Measurements from ENCODE around the gene ZNF862. TPM values are rescaled to one million over a fixed set of nuclear protein-coding genes. Genes with fewer than 3 reads are reported as not detected.

Gene ZNF862
- total and polyA plus RNA-seq, 2 experiments from 2014 or later = 0.94 to 2.3 TPM

DNA sequence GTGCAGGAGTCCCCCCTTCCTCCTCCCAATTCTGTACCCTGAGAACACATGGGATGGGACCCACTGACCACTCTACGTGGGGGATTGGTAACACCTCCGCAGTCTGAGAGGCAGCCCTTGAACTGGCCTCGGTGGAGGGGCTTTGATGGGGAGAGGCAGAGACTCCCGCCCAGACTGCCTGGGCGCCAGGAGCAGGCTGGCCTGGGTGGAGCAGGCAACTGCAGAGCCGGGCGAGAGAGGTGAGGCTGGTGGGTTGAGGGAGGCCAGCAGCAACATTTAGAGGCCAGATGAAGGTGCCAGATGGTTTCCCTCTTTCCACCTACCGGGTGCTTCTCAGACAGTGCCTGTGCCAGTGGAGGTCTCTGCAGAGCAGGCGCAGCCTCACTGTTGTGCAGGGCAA lies 34.1 kb upstream of the ZNF862 start (continued):
- TF ChIP-seq, protein P1, sequence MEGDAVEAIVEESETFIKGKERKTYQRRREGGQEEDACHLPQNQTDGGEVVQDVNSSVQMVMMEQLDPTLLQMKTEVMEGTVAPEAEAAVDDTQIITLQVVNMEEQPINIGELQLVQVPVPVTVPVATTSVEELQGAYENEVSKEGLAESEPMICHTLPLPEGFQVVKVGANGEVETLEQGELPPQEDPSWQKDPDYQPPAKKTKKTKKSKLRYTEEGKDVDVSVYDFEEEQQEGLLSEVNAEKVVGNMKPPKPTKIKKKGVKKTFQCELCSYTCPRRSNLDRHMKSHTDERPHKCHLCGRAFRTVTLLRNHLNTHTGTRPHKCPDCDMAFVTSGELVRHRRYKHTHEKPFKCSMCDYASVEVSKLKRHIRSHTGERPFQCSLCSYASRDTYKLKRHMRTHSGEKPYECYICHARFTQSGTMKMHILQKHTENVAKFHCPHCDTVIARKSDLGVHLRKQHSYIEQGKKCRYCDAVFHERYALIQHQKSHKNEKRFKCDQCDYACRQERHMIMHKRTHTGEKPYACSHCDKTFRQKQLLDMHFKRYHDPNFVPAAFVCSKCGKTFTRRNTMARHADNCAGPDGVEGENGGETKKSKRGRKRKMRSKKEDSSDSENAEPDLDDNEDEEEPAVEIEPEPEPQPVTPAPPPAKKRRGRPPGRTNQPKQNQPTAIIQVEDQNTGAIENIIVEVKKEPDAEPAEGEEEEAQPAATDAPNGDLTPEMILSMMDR (conservative IDR thresholded peaks at IDR 0.05; ENCODE audit: low read depth in 2 of 2) = no peak
- no peak for TF ChIP-seq ZNF331 (CRISPR knock-in tag; IDR thresholded peaks at IDR 0.05; ENCODE audit: low read depth)
- TF ChIP-seq, protein P2, sequence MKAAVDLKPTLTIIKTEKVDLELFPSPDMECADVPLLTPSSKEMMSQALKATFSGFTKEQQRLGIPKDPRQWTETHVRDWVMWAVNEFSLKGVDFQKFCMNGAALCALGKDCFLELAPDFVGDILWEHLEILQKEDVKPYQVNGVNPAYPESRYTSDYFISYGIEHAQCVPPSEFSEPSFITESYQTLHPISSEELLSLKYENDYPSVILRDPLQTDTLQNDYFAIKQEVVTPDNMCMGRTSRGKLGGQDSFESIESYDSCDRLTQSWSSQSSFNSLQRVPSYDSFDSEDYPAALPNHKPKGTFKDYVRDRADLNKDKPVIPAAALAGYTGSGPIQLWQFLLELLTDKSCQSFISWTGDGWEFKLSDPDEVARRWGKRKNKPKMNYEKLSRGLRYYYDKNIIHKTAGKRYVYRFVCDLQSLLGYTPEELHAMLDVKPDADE (IDR thresholded peaks at IDR 0.05) = no peak
- no peak for TF ChIP-seq ZNF114 (CRISPR knock-in tag; IDR thresholded peaks at IDR 0.05)

DNA sequence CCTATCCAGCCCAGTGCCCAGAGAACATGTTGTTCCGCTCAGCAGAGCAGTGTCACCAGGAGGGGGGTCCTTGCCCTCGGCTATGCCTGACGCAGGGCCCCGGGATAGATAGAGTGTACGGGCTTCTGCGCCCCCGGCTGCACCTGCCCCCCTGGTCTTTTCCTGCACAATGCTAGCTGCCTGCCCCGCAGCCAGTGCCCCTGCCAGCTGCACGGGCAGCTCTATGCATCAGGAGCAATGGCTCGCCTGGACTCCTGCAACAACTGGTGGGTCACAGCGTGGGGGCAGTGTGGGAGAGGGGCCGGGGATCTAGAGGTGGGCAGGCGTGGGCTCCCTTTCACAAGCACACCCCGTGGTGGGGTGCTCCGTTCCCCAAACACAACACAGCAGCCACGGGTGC lies 31.4 kb upstream of the ZNF862 start:
- Mint-ChIP-seq H3K36me3 (ENCODE audit: low read depth) (no peaks in the 10 kb centered on the region), H3K9me3 (no peaks in the 10 kb centered on the region; the same call in 2 of the 3 replicates), H3K27me3 (ENCODE audit: insufficient read depth, low read depth, poor library complexity) (peaks cover 10% of the 10 kb centered on the region), H3K4me3 (no peak overlapping the region), H3K27ac (no peak overlapping the region), H3K4me1 (no peaks in the 10 kb centered on the region)
- Histone ChIP-seq H3K27me3 (ENCODE audit: insufficient read depth) (no peaks in the 10 kb centered on the region), H3K36me3 (ENCODE audit: insufficient read depth) (no peaks in the 10 kb centered on the region), H3K9me2 (ENCODE audit: insufficient read depth) (no peaks in the 10 kb centered on the region), H3K79me2 (replicated peaks; ENCODE audit: insufficient read depth) (no peaks in the 10 kb centered on the region), H2AFZ (no peak overlapping the region), H4K20me1 (replicated peaks; ENCODE audit: insufficient read depth) (no peaks in the 10 kb centered on the region), H3K4me3 (no peak overlapping the region), H3K27ac (ENCODE audit: low read depth) (no peak overlapping the region), H3F3A (replicated peaks; ENCODE audit: low read depth) (no peaks in the 10 kb centered on the region), H3K4me2 (no peak overlapping the region), H3K4me1 (ENCODE audit: insufficient read depth) (no peaks in the 10 kb centered on the region)
- DNase-seq (ENCODE audit: low spot score) = no peak
- TF ChIP-seq CREB1 (CRISPR knock-in tag; IDR thresholded peaks at IDR 0.05; ENCODE audit: low read depth) = no peak
- ATAC-seq = no peak

DNA sequence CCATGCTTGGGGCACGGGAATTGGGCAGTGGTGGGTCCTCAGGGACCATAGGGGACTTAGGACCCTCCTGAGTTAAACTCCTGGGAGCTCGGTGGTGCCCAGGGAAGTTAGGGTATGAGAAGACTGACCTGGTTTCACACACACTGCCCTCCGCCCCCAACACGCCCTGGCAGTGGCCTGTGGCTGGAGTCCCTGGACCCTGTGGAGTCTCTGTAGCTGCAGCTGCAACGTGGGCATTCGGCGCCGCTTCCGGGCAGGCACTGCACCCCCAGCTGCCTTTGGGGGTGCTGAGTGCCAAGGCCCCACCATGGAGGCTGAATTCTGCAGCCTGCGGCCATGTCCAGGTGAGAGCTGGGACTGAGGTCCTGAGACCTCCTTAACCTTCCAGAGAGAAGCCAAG lies 29.9 kb upstream of the ZNF862 start:
- Mint-ChIP-seq H3K4me1 (peaks cover 1% of the 10 kb centered on the region; the same call in 1 of the 3 replicates), H3K36me3 (ENCODE audit: low read depth) (no peaks in the 10 kb centered on the region), H3K27ac (no peak overlapping the region), H3K9me3 (no peaks in the 10 kb centered on the region; the same call in 2 of the 3 replicates), H3K27me3 (ENCODE audit: insufficient read depth, low read depth, poor library complexity) (peaks cover 10% of the 10 kb centered on the region), H3K4me3 (no peak overlapping the region)
- no peak overlapping the region for H2AFZ ChIP-seq
- TF ChIP-seq POLR2AphosphoS5 (IDR thresholded peaks at IDR 0.05; ENCODE audit: low read depth) (no peak), ZNF114 (CRISPR knock-in tag; IDR thresholded peaks at IDR 0.05) (no peak), ZNF331 (CRISPR knock-in tag; IDR thresholded peaks at IDR 0.05; ENCODE audit: low read depth) (no peak), EZH2 (IDR thresholded peaks at IDR 0.05; ENCODE audit: low read depth, unreplicated experiment) (no peak), CREB1 (CRISPR knock-in tag; IDR thresholded peaks at IDR 0.05; ENCODE audit: low read depth) (no peak), STAT1 (IDR thresholded peaks at IDR 0.05; ENCODE audit: unreplicated experiment) (no peak)
- TF ChIP-seq, protein P1 (conservative IDR thresholded peaks at IDR 0.05; ENCODE audit: low read depth in 2 of 2) = no peak
- no peak overlapping the region for H3K4me2 ChIP-seq
- H3K79me2 ChIP-seq (replicated peaks; ENCODE audit: insufficient read depth) = no peaks in the 10 kb centered on the region
- H3K4me1 ChIP-seq (ENCODE audit: insufficient read depth) = no peaks in the 10 kb centered on the region
- DNase-seq (ENCODE audit: low spot score) = no peak
- H3K27me3 ChIP-seq (ENCODE audit: insufficient read depth) = no peaks in the 10 kb centered on the region
- H3K4me3 ChIP-seq = no peak overlapping the region
- no peaks in the 10 kb centered on the region for H3F3A ChIP-seq (replicated peaks; ENCODE audit: low read depth)
- H3K36me3 ChIP-seq (ENCODE audit: insufficient read depth) = no peaks in the 10 kb centered on the region
- H4K20me1 ChIP-seq (replicated peaks; ENCODE audit: insufficient read depth) = no peaks in the 10 kb centered on the region
- H3K9me2 ChIP-seq (ENCODE audit: insufficient read depth) = no peaks in the 10 kb centered on the region
- ATAC-seq = no peak
- no peak overlapping the region for H3K27ac ChIP-seq (ENCODE audit: low read depth)
